ENCODE results near the gene HOXC6. TPM values are rescaled to one million over a fixed set of nuclear protein-coding genes. Genes with fewer than 3 reads are reported as not detected.

HOXC6 gene
- total RNA-seq, 3 donors from 2014 or later = 3.3 to 4.1 (median 4.0) TPM

DNA sequence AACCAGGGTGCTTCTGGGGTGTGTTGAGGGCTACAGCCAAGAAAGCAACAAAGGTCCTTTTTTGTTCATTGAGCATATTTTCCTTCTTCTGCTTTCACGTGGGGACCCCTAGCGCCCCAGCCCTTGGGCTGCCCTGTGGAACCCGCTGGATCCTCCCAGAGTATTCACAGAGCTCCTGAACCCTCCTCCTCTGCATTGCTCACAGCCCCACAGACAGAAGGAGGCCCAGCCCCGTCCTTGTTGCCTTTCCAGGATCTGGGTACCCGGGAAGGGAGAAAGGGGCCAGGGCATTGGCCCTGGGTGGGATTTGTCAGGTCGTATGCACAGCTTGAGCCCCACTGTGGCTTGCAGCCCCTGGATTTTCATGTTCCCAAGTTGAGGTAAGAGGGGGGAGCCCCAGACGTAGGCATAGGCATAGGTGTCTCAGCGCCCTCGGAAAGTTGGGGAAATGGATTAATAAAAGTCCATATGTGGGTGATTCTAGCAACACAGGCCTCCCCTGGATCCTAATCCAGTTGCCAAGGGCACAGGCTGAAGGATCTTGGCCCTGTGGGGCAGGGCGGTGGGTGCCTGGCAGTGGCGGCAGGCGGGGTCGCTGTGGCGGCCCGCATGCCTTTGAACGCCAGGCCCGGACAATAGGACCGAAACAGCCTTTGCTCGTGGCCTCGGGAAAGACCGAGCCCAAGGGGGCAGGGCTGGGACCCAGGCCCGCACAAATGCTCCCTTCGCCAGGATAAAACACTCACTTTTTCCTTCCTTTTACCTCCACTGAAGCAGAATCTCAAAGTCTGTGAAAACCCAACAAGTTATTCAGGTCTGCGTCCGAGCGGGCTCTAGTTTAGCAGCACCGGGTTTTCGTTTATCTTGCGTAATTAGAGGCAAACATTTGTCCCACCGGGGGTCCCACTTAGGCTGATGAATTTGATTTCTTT lies 46.3 kb upstream of the HOXC6 start:
- intact Hi-C loops (cut with DNase I; ENCODE audit: low total_unique reads) = no loop called here
- Histone ChIP-seq H3K36me3 (no peaks in the 10 kb centered on the region), H3K4me3 (no peak overlapping the region), H3K4me1 (peaks cover 0 to 8% of the 10 kb centered on the region in 2 donors), H3K27me3 (peaks cover 4 to 86% of the 10 kb centered on the region in 2 donors), H3K27ac (no peak overlapping the region), H3K9me3 (no peaks in the 10 kb centered on the region)
- no peak for DNase-seq (ENCODE audit: low spot score in 2 of 2)
- TF ChIP-seq POLR2A (IDR thresholded peaks at IDR 0.05) (no peak), POLR2AphosphoS5 (IDR thresholded peaks at IDR 0.05) (no peak)
- TF ChIP-seq, protein P1, sequence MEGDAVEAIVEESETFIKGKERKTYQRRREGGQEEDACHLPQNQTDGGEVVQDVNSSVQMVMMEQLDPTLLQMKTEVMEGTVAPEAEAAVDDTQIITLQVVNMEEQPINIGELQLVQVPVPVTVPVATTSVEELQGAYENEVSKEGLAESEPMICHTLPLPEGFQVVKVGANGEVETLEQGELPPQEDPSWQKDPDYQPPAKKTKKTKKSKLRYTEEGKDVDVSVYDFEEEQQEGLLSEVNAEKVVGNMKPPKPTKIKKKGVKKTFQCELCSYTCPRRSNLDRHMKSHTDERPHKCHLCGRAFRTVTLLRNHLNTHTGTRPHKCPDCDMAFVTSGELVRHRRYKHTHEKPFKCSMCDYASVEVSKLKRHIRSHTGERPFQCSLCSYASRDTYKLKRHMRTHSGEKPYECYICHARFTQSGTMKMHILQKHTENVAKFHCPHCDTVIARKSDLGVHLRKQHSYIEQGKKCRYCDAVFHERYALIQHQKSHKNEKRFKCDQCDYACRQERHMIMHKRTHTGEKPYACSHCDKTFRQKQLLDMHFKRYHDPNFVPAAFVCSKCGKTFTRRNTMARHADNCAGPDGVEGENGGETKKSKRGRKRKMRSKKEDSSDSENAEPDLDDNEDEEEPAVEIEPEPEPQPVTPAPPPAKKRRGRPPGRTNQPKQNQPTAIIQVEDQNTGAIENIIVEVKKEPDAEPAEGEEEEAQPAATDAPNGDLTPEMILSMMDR (IDR thresholded peaks at IDR 0.05) = no peak

DNA sequence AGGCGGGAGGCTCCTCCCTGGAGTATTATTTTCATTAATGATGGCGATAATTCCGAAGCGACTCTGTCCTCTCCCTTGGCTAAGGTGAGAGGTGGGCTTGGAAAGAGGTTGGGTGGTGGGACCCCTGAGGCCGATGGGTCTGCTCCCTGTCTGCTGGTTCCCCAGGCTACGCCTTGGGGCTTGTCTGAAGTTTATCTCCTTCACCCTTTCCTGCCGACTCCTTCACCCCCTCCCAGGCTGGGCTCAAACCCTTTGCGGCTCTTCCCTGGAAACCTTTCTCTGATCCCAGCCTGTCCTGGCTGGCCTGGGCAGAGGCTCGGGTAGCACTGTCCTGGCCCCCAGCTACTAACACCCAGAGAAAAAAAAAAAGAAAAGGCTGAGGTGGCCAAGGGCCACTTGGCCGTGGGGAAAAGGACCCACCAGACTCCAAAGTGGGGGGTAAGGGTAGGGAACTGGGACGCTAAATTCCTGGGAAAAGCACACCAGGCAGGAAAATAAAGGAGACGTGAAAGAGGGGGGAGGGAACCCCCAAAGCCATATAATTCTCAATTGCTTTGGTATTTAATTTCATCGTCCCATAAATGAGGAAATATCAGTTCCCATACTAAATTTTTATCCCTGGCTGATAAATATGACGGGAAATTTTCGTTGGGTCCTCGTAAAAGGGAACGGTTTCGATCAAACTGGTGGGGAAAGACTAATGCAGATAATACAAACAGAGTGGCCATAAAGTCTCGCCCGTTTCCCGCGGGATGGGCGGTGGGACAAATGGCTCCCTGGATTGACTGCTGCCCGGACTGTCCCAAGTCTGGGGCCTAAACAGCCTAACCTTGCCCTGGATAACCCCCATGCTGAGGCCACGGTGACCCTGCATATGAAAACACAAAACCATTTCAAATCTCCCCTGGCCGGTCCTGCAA lies 45.3 kb upstream of the HOXC6 start:
- Histone ChIP-seq H3K9me3 (no peaks in the 10 kb centered on the region), H3K4me3 (no peak overlapping the region), H3K36me3 (no peaks in the 10 kb centered on the region), H3K27me3 (peaks cover 4 to 86% of the 10 kb centered on the region in 2 donors), H3K4me1 (peaks cover 0 to 8% of the 10 kb centered on the region in 2 donors), H3K27ac (no peak overlapping the region)
- intact Hi-C loops (cut with DNase I; ENCODE audit: low total_unique reads) = no loop called here
- DNase-seq (ENCODE audit: low spot score in 2 of 2) = no peak
- TF ChIP-seq POLR2A (IDR thresholded peaks at IDR 0.05) = no peak
- TF ChIP-seq, protein P1 (IDR thresholded peaks at IDR 0.05) = no peak
- TF ChIP-seq POLR2AphosphoS5 (IDR thresholded peaks at IDR 0.05) = no peak

DNA sequence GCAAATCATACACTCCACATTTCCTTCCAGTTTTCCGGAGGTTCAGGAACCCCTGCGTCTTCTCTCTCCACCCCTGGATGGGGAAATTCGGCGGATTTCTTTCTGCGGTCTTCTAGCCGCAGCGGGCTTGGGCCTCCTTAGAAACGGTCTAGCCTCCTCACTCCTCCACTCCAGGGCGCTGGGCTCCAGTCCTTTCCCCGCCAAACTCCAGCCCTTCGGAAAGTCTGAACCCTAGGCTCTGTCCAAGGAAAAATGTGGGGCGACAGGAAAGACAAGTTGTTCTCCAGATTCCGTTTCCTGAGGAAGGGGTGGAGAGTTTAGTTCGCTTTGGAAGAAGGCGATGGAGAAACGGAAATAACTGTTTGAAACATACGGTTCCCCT lies 44.7 kb upstream of the HOXC6 start:
- DNase-seq (ENCODE audit: low spot score in 2 of 2) = no peak
- TF ChIP-seq POLR2AphosphoS5 (IDR thresholded peaks at IDR 0.05) = no peak
- TF ChIP-seq, protein P1 (IDR thresholded peaks at IDR 0.05) = no peak
- TF ChIP-seq POLR2A (IDR thresholded peaks at IDR 0.05) = no peak
- H3K9me3 ChIP-seq = no peaks in the 10 kb centered on the region
- no peaks in the 10 kb centered on the region for H3K36me3 ChIP-seq
- H3K4me3 ChIP-seq = no peak overlapping the region
- H3K27ac ChIP-seq = no peak overlapping the region
- peaks cover 4 to 87% of the 10 kb centered on the region in 2 donors for H3K27me3 ChIP-seq
- intact Hi-C loops (cut with DNase I; ENCODE audit: low total_unique reads) = no loop called here
- H3K4me1 ChIP-seq = peaks cover 0 to 8% of the 10 kb centered on the region in 2 donors

DNA sequence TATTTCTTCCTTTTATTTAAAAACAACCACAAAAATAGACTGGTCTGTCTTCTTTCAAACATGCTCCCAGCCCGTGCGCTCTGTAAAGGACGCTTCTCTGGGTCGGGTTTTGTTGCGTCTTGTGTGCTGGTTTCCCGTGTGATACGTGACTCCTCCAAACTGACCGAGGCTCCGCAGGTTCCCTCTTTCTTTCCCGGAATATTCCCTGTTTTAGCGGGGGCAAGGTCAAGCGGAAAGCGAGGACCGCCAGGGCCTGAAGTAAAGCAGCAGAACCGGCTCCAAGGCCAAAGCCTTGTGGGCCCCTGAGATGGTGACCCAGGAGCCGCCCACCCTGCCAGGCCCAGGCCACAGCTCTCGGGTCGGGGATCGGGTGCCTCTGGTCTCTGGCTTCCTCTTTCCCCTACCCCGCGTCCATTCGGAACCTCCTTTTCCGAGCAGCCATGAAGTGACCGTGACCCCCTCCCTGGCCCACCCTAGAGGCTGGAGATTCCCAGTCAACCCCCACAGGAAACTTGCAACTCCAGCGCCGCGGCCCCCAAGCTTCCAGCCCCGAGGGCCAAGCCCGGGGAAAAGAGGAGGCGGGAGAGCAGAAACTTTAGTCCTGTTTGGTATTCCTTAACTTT lies 44.2 kb upstream of the HOXC6 start:
- Histone ChIP-seq H3K4me1 (peaks cover 0 to 8% of the 10 kb centered on the region in 2 donors), H3K4me3 (peak overlapping the region in 2 of 3 donors; percentile 52 to 69), H3K27ac (no peak overlapping the region), H3K9me3 (no peaks in the 10 kb centered on the region), H3K27me3 (peaks cover 4 to 87% of the 10 kb centered on the region in 2 donors), H3K36me3 (no peaks in the 10 kb centered on the region)
- DNase-seq (ENCODE audit: low spot score in 2 of 2) = no peak
- intact Hi-C loops (cut with DNase I; ENCODE audit: low total_unique reads) = no loop called here
- TF ChIP-seq POLR2A (IDR thresholded peaks at IDR 0.05) (no peak), POLR2AphosphoS5 (IDR thresholded peaks at IDR 0.05) (no peak)
- TF ChIP-seq, protein P1 (IDR thresholded peaks at IDR 0.05) = no peak
